Liver (tissue), 9 donors: Measurements from ENCODE around the gene PLEKHH2. TPM values are rescaled to one million over a fixed set of nuclear protein-coding genes. Genes with fewer than 3 reads are reported as not detected.

Experiments used
- DNase-seq: peaks from one replicate; pipeline ENCODE4 v3.0.0-alpha.2; 2017; ENCODE audit warnings: low spot score
- H3K27ac ChIP-seq, 2 donors: one replicate each; pipeline ENCODE4 v1.7.0; 2013; ENCODE audit warnings: inconsistent platforms in 2 of 2, low read length in 2 of 2, control low read depth in 1 of 2, low read depth in 1 of 2, mild to moderate bottlenecking in 1 of 2
- H3K27me3 ChIP-seq, 4 donors: one replicate each; pipeline versions ENCODE4 v1.6.1 to v1.7.0; 2013; ENCODE audit warnings: low read length in 3 of 4, inconsistent platforms in 1 of 4, mild to moderate bottlenecking in 1 of 4, moderate library complexity in 1 of 4; ENCODE audit not compliant: control insufficient read depth in 4 of 4, insufficient read depth in 4 of 4
- H3K36me3 ChIP-seq, 4 donors: one replicate each; pipeline versions ENCODE4 v1.6.1 to v1.7.0; 2013; ENCODE audit warnings: low read length in 3 of 4, mild to moderate bottlenecking in 3 of 4, low read depth in 1 of 4, moderate library complexity in 1 of 4; ENCODE audit not compliant: control insufficient read depth in 4 of 4, insufficient read depth in 3 of 4
- H3K4me1 ChIP-seq, 4 donors: one replicate each; pipeline versions ENCODE4 v1.6.1 to v1.7.0; 2013; ENCODE audit warnings: low read length in 3 of 4, mild to moderate bottlenecking in 3 of 4, moderate library complexity in 1 of 4; ENCODE audit not compliant: control insufficient read depth in 4 of 4, insufficient read depth in 4 of 4
- H3K4me3 ChIP-seq, 3 donors: one replicate each; pipeline versions ENCODE4 v1.6.1 to v1.7.0; 2013; ENCODE audit warnings: low read length in 3 of 3, control low read depth in 1 of 3, low read depth in 1 of 3, mild to moderate bottlenecking in 1 of 3
- H3K9ac ChIP-seq, 2 donors: one replicate each; pipeline ENCODE4 v1.7.0; 2013; ENCODE audit warnings: low read length in 2 of 2, mild to moderate bottlenecking in 2 of 2, moderate library complexity in 2 of 2, control low read depth in 1 of 2, low read depth in 1 of 2
- H3K9me3 ChIP-seq, 4 donors: one replicate each; pipeline versions ENCODE4 v1.6.1 to v1.7.0; 2013; ENCODE audit warnings: low read length in 3 of 4; ENCODE audit not compliant: control insufficient read depth in 4 of 4
- EGR1 ChIP-seq, 2 donors: IDR thresholded peaks; 2 replicates each; pipeline ENCODE4 v1.6.1; 2016 to 2018; ENCODE audit warnings: antibody characterized with exemption in 2 of 2, low read depth in 2 of 2
- GABPA ChIP-seq, 2 donors: IDR thresholded peaks in 1 of 2; conservative IDR thresholded peaks in 1 of 2; 2 replicates each; pipeline ENCODE4 v1.6.1; 2016; ENCODE audit warnings: antibody characterized with exemption in 2 of 2, mild to moderate bottlenecking in 1 of 2, moderate library complexity in 1 of 2
- HNF4A ChIP-seq, 2 donors: conservative IDR thresholded peaks; 2 replicates each; pipeline ENCODE4 v1.6.1; 2016; ENCODE audit warnings: antibody characterized with exemption in 2 of 2, mild to moderate bottlenecking in 2 of 2
- NR2F2 ChIP-seq: IDR thresholded peaks from 2 replicates; pipeline ENCODE4 v1.6.1; 2016; ENCODE audit warnings: antibody characterized with exemption
- RAD21 ChIP-seq, 2 donors: IDR thresholded peaks; 2 replicates each; pipeline ENCODE4 v1.6.1; 2016; ENCODE audit warnings: antibody characterized with exemption in 2 of 2, mild to moderate bottlenecking in 2 of 2
- RXRA ChIP-seq, 2 donors: IDR thresholded peaks; 2 replicates each; pipeline ENCODE4 v1.6.1; 2017 to 2018; ENCODE audit warnings: antibody characterized with exemption in 2 of 2, mild to moderate bottlenecking in 1 of 2
- TAF1 ChIP-seq: conservative IDR thresholded peaks from 2 replicates; pipeline ENCODE4 v1.6.1; 2016; ENCODE audit warnings: antibody characterized with exemption, mild to moderate bottlenecking
- WGBS: extraction: QIAGEN DNeasy Blood & Tissue Kit; methylation state at CpG from one replicate; pipeline ENCODE4 v1.1.7; 2013; 5-methylcytosine and 5-hydroxymethylcytosine counted together
- polyA plus RNA-seq, 2 donors: library from polyadenylated mRNA; stranded (reverse) in 1 of 2; unstranded in 1 of 2; fragments of 200-250 nt in 1 of 2; fragments of >200 nt in 1 of 2; fragmentation: Nextera tagmentation in 1 of 2; extraction: Ambion mirVana in 1 of 2; gene quantifications; one replicate each; pipeline versions ENCODE4 v1.2.1 to v1.2.3, GENCODE V29; 2013 to 2015
- total RNA-seq, 2 donors: library from RNA; depleted of rRNA; stranded (reverse); fragments of >200 nt; gene quantifications; one replicate each; pipeline ENCODE4 v1.2.3, GENCODE V29; 2014
- TF ChIP-seq, protein P1 (sequence below): IDR thresholded peaks from 2 replicates; pipeline ENCODE4 v1.6.1; 2016; ENCODE audit warnings: antibody characterized with exemption
- TF ChIP-seq, protein P2 (sequence below): fragments of 150-350 bp; IDR thresholded peaks from 2 replicates; pipeline ENCODE4 v1.5.1; 2017; ENCODE audit warnings: improper control_type of control experiment, low read depth, low read length; ENCODE audit not compliant: missing input control
- TF ChIP-seq, protein P3 (sequence below): IDR thresholded peaks from 2 replicates; pipeline ENCODE4 v1.6.1; 2016; ENCODE audit warnings: antibody characterized with exemption
- TF ChIP-seq, protein P4 (sequence below): IDR thresholded peaks from 2 replicates; pipeline ENCODE4 v1.6.1; 2016; ENCODE audit warnings: antibody characterized with exemption, mild to moderate bottlenecking
- donor health status: healthy.
- donor health status: healthy.
- donor health status: healthy.
- donor health status: healthy.
- donor health status: healthy.

PLEKHH2 gene
- total and polyA plus RNA-seq, 4 donors = 0.51 to 3.8 (median 1.0) TPM

DNA sequence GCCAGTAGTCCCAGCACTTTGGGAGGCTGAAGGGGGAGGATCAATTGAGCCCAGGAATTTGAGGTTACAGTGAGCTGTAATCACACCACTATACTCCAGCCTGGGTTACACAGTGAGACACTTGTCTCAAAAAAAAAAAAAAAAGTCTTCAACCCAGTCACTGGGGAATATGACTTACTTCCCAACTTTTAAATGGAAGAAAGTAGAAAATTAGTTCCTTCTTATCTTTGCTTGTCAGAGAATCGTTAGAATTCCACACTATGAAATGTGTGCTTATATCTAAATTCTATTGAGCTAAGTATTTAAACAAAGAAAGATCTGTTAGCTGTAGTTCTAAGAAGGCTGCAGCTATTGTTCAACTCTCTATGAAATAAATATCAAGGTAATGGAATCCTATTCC is 159.1 kb downstream of the PLEKHH2 start:
- TF ChIP-seq HNF4A (conservative IDR thresholded peaks at IDR 0.05) = no peak
- TF ChIP-seq, protein P1, sequence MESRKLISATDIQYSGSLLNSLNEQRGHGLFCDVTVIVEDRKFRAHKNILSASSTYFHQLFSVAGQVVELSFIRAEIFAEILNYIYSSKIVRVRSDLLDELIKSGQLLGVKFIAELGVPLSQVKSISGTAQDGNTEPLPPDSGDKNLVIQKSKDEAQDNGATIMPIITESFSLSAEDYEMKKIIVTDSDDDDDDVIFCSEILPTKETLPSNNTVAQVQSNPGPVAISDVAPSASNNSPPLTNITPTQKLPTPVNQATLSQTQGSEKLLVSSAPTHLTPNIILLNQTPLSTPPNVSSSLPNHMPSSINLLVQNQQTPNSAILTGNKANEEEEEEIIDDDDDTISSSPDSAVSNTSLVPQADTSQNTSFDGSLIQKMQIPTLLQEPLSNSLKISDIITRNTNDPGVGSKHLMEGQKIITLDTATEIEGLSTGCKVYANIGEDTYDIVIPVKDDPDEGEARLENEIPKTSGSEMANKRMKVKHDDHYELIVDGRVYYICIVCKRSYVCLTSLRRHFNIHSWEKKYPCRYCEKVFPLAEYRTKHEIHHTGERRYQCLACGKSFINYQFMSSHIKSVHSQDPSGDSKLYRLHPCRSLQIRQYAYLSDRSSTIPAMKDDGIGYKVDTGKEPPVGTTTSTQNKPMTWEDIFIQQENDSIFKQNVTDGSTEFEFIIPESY = no peak
- TF ChIP-seq, protein P2, sequence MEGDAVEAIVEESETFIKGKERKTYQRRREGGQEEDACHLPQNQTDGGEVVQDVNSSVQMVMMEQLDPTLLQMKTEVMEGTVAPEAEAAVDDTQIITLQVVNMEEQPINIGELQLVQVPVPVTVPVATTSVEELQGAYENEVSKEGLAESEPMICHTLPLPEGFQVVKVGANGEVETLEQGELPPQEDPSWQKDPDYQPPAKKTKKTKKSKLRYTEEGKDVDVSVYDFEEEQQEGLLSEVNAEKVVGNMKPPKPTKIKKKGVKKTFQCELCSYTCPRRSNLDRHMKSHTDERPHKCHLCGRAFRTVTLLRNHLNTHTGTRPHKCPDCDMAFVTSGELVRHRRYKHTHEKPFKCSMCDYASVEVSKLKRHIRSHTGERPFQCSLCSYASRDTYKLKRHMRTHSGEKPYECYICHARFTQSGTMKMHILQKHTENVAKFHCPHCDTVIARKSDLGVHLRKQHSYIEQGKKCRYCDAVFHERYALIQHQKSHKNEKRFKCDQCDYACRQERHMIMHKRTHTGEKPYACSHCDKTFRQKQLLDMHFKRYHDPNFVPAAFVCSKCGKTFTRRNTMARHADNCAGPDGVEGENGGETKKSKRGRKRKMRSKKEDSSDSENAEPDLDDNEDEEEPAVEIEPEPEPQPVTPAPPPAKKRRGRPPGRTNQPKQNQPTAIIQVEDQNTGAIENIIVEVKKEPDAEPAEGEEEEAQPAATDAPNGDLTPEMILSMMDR = no peak
- TF ChIP-seq, protein P3, sequence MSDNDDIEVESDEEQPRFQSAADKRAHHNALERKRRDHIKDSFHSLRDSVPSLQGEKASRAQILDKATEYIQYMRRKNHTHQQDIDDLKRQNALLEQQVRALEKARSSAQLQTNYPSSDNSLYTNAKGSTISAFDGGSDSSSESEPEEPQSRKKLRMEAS = no peak
- TF ChIP-seq GABPA (IDR thresholded peaks at IDR 0.05 in 1 of 2, conservative IDR thresholded peaks at IDR 0.05 in 1 of 2) = no peak
- TF ChIP-seq, protein P4, sequence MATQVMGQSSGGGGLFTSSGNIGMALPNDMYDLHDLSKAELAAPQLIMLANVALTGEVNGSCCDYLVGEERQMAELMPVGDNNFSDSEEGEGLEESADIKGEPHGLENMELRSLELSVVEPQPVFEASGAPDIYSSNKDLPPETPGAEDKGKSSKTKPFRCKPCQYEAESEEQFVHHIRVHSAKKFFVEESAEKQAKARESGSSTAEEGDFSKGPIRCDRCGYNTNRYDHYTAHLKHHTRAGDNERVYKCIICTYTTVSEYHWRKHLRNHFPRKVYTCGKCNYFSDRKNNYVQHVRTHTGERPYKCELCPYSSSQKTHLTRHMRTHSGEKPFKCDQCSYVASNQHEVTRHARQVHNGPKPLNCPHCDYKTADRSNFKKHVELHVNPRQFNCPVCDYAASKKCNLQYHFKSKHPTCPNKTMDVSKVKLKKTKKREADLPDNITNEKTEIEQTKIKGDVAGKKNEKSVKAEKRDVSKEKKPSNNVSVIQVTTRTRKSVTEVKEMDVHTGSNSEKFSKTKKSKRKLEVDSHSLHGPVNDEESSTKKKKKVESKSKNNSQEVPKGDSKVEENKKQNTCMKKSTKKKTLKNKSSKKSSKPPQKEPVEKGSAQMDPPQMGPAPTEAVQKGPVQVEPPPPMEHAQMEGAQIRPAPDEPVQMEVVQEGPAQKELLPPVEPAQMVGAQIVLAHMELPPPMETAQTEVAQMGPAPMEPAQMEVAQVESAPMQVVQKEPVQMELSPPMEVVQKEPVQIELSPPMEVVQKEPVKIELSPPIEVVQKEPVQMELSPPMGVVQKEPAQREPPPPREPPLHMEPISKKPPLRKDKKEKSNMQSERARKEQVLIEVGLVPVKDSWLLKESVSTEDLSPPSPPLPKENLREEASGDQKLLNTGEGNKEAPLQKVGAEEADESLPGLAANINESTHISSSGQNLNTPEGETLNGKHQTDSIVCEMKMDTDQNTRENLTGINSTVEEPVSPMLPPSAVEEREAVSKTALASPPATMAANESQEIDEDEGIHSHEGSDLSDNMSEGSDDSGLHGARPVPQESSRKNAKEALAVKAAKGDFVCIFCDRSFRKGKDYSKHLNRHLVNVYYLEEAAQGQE = no peak
- TF ChIP-seq EGR1 (IDR thresholded peaks at IDR 0.05; ENCODE audit: low read depth in 2 of 2) = no peak
- no peak for TF ChIP-seq RAD21 (IDR thresholded peaks at IDR 0.05)
- no peak for DNase-seq
- Histone ChIP-seq H3K4me3 (no peak overlapping the region), H3K36me3 (no peaks in the 10 kb centered on the region), H3K27me3 (no peaks in the 10 kb centered on the region), H3K9me3 (no peaks in the 10 kb centered on the region), H3K27ac (no peak overlapping the region), H3K9ac (no peak overlapping the region), H3K4me1 (no peaks in the 10 kb centered on the region)
- WGBS = 86% methylated on average over 1 of the region's 1 CpG

DNA sequence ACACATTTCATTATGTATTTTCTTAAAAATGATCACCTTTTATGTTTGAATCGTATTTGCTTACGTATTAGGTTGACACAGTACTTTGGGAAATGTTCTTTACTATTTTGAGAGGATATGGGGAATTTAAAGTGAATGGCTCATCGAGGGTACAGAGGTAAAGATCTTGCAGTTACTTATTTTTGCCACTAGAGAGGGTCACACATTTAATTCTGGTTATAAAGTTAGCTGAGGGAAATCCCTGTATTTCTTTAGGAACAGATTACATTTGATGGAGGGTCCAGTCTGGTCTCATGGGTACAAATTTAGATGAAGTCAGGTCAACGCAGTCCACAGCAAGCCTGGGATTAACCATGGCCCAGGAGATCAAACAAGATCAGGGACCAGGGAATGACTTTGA is 161.2 kb downstream of the PLEKHH2 start:
- TF ChIP-seq, protein P3 = no peak
- no peak for TF ChIP-seq NR2F2
- no peak for TF ChIP-seq TAF1
- TF ChIP-seq EGR1 (IDR thresholded peaks at IDR 0.05; ENCODE audit: low read depth in 2 of 2) = no peak
- TF ChIP-seq, protein P2 = peak; percentile 50
- no peak for TF ChIP-seq RXRA (IDR thresholded peaks at IDR 0.05)
- peak; percentile 70 to 75 for TF ChIP-seq RAD21 (IDR thresholded peaks at IDR 0.05)
- DNase-seq = no peak
- H3K4me1 ChIP-seq = peaks cover 0 to 11% (median 11%) of the 10 kb centered on the region in 4 donors
- H3K9ac ChIP-seq = no peak overlapping the region
- H3K27ac ChIP-seq = no peak overlapping the region
- no peaks in the 10 kb centered on the region for H3K9me3 ChIP-seq
- no peaks in the 10 kb centered on the region for H3K36me3 ChIP-seq
- no peaks in the 10 kb centered on the region for H3K27me3 ChIP-seq
- WGBS = 52% methylated on average over 4 of the region's 4 CpGs
- H3K4me3 ChIP-seq = no peak overlapping the region
